Mammary epithelial cell (primary cell): ENCODE results near the gene THRB.

Experiments
- CTCF ChIP-seq, 2 donors: IDR thresholded peaks in 1 of 2; conservative IDR thresholded peaks in 1 of 2; 2 replicates each; pipeline ENCODE4 v1.5.1; 2011 to 2012; ENCODE audit warnings: inconsistent platforms in 2 of 2, low read length in 2 of 2, mild to moderate bottlenecking in 2 of 2, control low read depth in 1 of 2, low read depth in 1 of 2; ENCODE audit not compliant: insufficient read depth in 1 of 2; ENCODE audit errors: extremely low read depth in 1 of 2
- EZH2 ChIP-seq: IDR thresholded peaks from 2 replicates; pipeline ENCODE4 v1.6.1; 2012; ENCODE audit warnings: low read length, inconsistent platforms, borderline replicate concordance

GRCh38 chr3:24111711-24112110 is 382.9 kb downstream of the THRB start:
- no peak for TF ChIP-seq CTCF (conservative IDR thresholded peaks at IDR 0.05 in 1 of 2, IDR thresholded peaks at IDR 0.05 in 1 of 2; ENCODE audit: extremely low read depth in 1 of 2, insufficient read depth in 1 of 2, low read depth in 1 of 2, low read length in 2 of 2)
- TF ChIP-seq EZH2: no peak
